ENCODE data around the gene EAF2.

The EAF2 gene

GRCh38 chr3:121924734-121925133 is 89.7 kb downstream of the EAF2 start:
- Histone ChIP-seq H3K79me2 (ENCODE audit: insufficient read depth, low read length) (no peaks in the 10 kb centered on the region), H3F3A (ENCODE audit: insufficient read depth, low read length) (no peaks in the 10 kb centered on the region), H3K4me1 (ENCODE audit: insufficient read depth, low read length, severe bottlenecking) (no peaks in the 10 kb centered on the region), H3K27me3 (ENCODE audit: insufficient read depth, low read length) (no peaks in the 10 kb centered on the region), H3K27ac (ENCODE audit: low read depth, low read length, poor library complexity, severe bottlenecking) (no peak overlapping the region), H2AFZ (ENCODE audit: low read length) (no peak overlapping the region), H3K4me2 (ENCODE audit: low read length) (no peak overlapping the region), H3K9ac (ENCODE audit: low read length) (no peak overlapping the region), H3K9me3 (ENCODE audit: low read length) (no peaks in the 10 kb centered on the region), H3K9me2 (ENCODE audit: low read depth, low read length) (no peaks in the 10 kb centered on the region), H3K4me3 (ENCODE audit: low read depth, low read length, poor library complexity, severe bottlenecking) (no peak overlapping the region), H3K36me3 (ENCODE audit: insufficient read depth, low read length) (peaks cover 44% of the 10 kb centered on the region), H4K20me1 (ENCODE audit: insufficient read depth, low read length) (no peaks in the 10 kb centered on the region)
- TF ChIP-seq, protein P1, sequence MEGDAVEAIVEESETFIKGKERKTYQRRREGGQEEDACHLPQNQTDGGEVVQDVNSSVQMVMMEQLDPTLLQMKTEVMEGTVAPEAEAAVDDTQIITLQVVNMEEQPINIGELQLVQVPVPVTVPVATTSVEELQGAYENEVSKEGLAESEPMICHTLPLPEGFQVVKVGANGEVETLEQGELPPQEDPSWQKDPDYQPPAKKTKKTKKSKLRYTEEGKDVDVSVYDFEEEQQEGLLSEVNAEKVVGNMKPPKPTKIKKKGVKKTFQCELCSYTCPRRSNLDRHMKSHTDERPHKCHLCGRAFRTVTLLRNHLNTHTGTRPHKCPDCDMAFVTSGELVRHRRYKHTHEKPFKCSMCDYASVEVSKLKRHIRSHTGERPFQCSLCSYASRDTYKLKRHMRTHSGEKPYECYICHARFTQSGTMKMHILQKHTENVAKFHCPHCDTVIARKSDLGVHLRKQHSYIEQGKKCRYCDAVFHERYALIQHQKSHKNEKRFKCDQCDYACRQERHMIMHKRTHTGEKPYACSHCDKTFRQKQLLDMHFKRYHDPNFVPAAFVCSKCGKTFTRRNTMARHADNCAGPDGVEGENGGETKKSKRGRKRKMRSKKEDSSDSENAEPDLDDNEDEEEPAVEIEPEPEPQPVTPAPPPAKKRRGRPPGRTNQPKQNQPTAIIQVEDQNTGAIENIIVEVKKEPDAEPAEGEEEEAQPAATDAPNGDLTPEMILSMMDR (IDR thresholded peaks at IDR 0.05; ENCODE audit: low read length) = no peak
- TF ChIP-seq EZH2 (IDR thresholded peaks at IDR 0.05; ENCODE audit: borderline replicate concordance, low read length) = no peak

DNA sequence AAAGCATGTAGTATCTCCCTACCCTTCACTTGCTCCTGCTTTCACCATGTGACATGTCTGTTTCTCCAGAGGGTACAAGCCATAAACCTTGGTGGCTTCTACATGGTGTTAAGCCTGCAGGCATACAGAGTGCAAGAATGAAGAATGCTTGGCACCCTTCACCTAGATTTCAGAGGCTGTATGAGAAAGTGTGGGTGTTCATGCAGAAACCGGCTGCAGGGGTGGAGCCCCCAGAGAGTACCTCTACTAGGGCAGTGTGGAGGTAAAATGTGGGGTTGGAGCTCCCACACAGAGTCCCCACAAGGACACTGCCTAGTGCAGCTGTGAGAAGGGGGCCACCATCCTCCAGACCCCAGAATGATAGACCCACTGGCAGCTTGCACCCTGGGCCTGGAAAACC is 91.4 kb downstream of the EAF2 start:
- Histone ChIP-seq H4K20me1 (ENCODE audit: insufficient read depth, low read length) (no peaks in the 10 kb centered on the region), H3K4me2 (ENCODE audit: low read length) (no peak overlapping the region), H2AFZ (ENCODE audit: low read length) (no peak overlapping the region), H3K27ac (ENCODE audit: low read depth, low read length, poor library complexity, severe bottlenecking) (no peak overlapping the region), H3K79me2 (ENCODE audit: insufficient read depth, low read length) (no peaks in the 10 kb centered on the region), H3K4me3 (ENCODE audit: low read depth, low read length, poor library complexity, severe bottlenecking) (no peak overlapping the region), H3K9ac (ENCODE audit: low read length) (no peak overlapping the region), H3F3A (ENCODE audit: insufficient read depth, low read length) (no peaks in the 10 kb centered on the region), H3K4me1 (ENCODE audit: insufficient read depth, low read length, severe bottlenecking) (no peaks in the 10 kb centered on the region), H3K27me3 (ENCODE audit: insufficient read depth, low read length) (no peaks in the 10 kb centered on the region), H3K9me3 (ENCODE audit: low read length) (no peaks in the 10 kb centered on the region), H3K9me2 (ENCODE audit: low read depth, low read length) (no peaks in the 10 kb centered on the region), H3K36me3 (ENCODE audit: insufficient read depth, low read length) (peaks cover 48% of the 10 kb centered on the region)
- TF ChIP-seq, protein P1 (IDR thresholded peaks at IDR 0.05; ENCODE audit: low read length) = no peak
- no peak for TF ChIP-seq EZH2 (IDR thresholded peaks at IDR 0.05; ENCODE audit: borderline replicate concordance, low read length)

All from OCI-LY1 (cell line).